Diencephalon (tissue), 1 donor: ENCODE results near the gene KLRF2. TPM values are rescaled to one million over a fixed set of nuclear protein-coding genes. Genes with fewer than 3 reads are reported as not detected.

Experiments used
- total RNA-seq: library from RNA; depleted of rRNA; stranded (reverse); fragments of >200 nt; gene quantifications from one replicate; pipeline ENCODE4 v1.2.3, GENCODE V29; 2014

The KLRF2 gene, protein sequence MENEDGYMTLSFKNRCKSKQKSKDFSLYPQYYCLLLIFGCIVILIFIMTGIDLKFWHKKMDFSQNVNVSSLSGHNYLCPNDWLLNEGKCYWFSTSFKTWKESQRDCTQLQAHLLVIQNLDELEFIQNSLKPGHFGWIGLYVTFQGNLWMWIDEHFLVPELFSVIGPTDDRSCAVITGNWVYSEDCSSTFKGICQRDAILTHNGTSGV
- not detected for total RNA-seq

DNA sequence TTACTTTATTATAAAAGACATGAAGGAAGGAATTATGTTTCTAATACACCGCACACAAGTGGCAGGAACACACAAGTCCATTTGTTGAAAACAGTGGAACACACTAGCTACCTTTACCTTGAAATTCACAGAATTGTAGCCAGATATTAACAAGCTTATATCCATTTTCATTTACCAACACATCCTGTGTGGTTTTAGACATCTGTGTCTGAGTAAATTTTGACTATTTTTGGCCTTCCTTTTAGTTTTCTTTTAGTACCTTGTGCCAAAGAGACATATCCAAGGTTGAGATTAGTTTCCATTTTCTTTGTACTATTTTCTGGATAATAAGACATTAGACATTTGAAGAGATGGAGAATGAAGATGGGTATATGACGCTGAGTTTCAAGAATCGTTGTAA lies at the start of gene KLRF2:
KLRF2 (plus strand) TSS at position 244 of the 400 bp plus-strand sequence; CDS start at position 351, 107 bp downstream.

GRCh38 chr12:9869307-9870161 lies 11.8 kb upstream of the KLRF2 start, which contains the start of gene CLEC2B:
Gene CLEC2B (minus strand): TSS chr12:9869354.

GRCh38 chr12:9932270-9932669 lies 51.0 kb downstream of the KLRF2 start, which contains the start of gene CLEC2A:
Gene CLEC2A (minus strand): TSS chr12:9932370. CDS start chr12:9932329, 41 bp downstream.

Other genes with a start within 250 kb of the KLRF2 start
- gene CLEC2D, start 211.8 kb upstream of the KLRF2 start, total RNA-seq, result 10.1 TPM
- gene CLECL1, start 148.4 kb upstream of the KLRF2 start, total RNA-seq, result not detected
- gene CD69, start 120.6 kb upstream of the KLRF2 start, total RNA-seq, result 1.2 TPM
- 0.46 TPM for gene KLRF1, start 54.0 kb upstream of the KLRF2 start, total RNA-seq
- gene CLEC2B, start 12.1 kb upstream of the KLRF2 start, total RNA-seq, result 2.1 TPM
- not detected for gene CLEC2A, start 50.9 kb downstream of the KLRF2 start, total RNA-seq
- gene CLEC12A, start 89.9 kb downstream of the KLRF2 start, total RNA-seq, result 0.23 TPM
- not detected for gene CLEC1B, start 117.6 kb downstream of the KLRF2 start, total RNA-seq
- gene CLEC12B, start 129.1 kb downstream of the KLRF2 start, total RNA-seq, result not detected
- not detected for gene CLEC9A, start 149.2 kb downstream of the KLRF2 start, total RNA-seq
- 0.69 TPM for gene CLEC1A, start 217.5 kb downstream of the KLRF2 start, total RNA-seq
- gene CLEC7A, start 248.7 kb downstream of the KLRF2 start, total RNA-seq, result 2.1 TPM